ENCODE data around the gene CRHR2.
"Not testable (repeated sequence)": the region's sequence is repeated elsewhere in the genome, so short reads cannot be mapped to it uniquely, and the experiment has no call there.

CRHR2 gene

GRCh38 chr7:30682212-30683083, at the start of gene CRHR2:
Gene CRHR2, minus strand, starts transcription at chr7:30682456. Its CDS starts 176 bp downstream, at chr7:30682280.
- peak; percentile 45 for DNase-seq

GRCh38 chr7:30731581-30731980, 49.3 kb upstream of the CRHR2 start:
- DNase-seq = no peak

DNA sequence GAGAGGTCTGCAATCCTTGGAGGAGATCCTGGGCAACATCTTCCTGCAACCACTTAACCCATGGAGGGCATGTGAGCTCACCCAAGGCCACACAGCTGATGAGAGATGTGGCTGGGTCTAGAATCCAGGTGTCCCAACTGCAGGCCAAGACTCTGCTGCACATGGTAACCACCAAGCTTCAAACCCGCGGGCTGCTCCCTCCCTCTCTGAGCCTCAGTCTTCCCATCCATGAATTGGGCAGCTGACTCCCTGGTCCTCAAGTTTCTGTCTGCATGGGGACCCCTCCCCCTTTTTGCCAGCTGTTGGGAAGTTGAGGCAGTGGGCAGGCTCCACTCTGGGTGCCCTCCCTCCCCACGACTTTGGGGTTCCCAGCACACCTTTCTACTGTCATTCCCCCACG, 48.7 kb upstream of the CRHR2 start:
- DNase-seq = no peak

GRCh38 chr7:30730097-30730496, 47.8 kb upstream of the CRHR2 start:
- DNase-seq = no peak

DNA sequence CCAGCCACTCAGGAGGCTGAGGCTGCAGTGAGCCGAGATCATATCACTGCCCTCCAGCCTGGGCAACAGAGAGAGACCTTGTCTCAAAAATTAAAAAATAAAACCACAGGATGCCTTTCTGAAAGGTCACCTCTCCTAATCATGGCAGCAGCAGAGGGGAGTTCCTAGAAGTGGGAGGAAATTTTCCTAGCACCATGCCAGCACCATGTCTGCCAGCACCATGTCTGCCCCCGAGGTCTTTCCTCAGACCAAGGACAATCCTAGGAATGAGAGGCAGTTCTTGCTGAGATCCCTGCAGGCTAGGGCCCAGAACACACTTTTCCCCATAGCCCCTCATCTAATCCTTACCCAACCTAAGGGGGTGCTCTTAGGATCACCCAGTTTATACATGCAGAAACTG, 47.4 kb upstream of the CRHR2 start:
- no peak for DNase-seq

GRCh38 chr7:30728591-30729100, 46.4 kb upstream of the CRHR2 start:
- DNase-seq = no peak

DNA sequence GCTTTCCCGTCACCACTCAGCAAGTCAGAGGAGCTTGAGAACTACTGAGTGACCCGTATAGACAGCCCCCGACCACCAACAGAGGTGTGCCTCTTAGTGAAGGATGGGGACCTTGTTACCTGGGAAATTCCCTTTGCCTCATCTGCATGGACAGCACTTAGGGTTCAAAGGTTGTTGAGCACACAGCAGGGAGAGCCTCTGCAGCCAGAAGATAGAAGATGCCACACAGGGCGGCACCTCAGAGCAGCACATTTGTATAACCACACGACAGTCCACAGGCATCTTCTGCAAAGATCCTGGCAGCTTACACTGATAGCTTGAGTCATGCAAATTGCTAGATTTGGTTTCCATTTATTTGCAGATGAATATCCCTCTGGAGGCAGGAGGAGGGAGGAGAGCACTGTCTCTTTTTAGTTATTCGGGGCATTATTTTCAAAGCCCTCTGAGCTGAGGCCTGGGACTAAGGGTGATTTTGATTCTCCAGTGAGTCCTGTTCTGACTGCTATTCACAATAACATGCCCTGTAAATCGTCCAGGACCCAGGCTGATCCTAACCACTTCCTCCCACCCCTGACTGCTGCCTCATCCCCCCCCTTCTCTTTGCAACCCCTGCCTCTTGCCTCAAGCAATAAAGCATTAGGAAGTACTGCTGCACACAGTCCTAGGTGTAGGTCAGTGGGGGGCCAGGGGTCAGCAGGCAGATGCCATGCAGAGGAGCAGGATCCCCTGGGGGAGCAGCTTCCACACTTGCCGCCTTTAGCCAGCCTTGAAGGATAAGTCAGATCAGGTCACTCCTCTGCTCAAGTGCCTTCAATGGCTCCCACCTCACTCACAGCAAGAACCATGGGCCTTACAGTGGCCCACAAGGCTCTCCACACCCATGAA, 45.0 kb upstream of the CRHR2 start:
- DNase-seq = no peak

DNA sequence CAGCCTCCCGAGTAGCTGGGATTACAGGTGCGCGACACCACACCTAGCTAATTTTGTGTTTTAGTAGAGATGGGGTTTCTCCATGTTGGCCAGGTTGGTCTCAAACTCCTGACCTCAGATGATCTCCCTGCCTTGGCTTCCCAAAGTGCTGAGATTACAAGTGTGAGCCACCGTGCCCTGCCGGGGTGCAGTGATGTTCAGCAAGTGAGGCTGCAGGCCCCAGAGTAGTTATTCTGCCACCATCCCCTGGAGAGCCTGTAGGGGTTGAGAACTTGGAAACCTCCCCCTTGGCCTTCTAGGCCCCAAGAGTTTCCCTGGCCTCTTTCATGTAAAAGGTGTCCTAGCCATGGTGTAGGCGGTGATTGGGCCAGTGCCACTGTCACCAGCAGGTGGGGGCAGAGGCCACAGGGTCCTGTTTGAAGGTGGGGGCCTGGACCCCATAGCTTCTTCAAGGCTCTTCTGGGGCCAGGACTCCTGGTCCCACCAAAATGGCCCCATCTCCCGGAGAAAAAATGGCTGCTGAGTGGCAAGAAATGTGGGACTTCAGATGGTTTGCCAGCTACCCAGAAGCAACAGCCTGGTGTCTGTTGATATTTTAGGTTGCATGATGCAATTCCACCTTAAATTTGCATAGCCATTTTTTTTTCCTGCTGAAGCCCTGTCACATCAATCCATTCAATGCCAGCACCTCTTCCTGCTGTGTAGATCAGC, 44.2 kb upstream of the CRHR2 start:
- DNase-seq = no peak

DNA sequence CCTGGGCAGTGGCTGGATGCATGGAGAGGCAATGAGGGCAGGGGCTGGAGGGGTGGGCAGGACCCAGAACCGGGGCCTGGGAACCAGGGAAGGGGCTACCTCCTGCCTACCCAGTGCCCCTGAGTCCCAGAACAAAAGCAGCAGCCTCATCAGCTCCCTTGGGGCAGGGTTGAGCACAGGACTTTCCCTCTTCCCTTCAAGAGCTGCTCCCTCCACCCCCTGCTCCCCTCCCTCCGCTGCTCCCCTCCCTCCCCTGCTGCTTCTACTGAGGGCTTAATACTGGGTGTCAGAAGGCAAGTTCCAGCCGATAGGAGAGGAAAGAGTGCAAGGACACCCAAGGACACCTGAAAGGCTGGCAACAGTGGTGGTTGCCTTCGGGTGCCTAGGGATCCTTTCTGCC, 41.5 kb upstream of the CRHR2 start:
- no peak for DNase-seq

GRCh38 chr7:30722671-30723070, 40.4 kb upstream of the CRHR2 start:
- no peak for DNase-seq

DNA sequence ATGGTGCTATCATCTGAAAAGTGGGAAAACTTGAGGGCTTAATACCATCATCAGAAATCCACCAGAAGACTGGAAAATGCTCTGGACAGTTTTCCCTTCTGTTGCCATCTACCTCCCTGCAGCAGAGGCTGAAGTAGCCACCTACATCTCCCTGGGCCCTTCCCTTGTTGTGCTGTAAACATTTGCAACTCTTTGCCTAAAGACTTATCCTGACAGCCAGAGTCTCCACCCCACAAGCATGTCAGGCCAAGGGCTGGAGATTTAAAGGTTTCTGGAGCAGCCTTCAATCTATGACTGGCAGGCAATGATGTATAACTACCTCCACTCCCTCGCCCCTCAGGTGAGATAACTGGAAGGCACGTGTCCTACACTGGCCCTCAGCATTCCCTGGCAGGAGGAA, 39.9 kb upstream of the CRHR2 start:
- no peak for DNase-seq

DNA sequence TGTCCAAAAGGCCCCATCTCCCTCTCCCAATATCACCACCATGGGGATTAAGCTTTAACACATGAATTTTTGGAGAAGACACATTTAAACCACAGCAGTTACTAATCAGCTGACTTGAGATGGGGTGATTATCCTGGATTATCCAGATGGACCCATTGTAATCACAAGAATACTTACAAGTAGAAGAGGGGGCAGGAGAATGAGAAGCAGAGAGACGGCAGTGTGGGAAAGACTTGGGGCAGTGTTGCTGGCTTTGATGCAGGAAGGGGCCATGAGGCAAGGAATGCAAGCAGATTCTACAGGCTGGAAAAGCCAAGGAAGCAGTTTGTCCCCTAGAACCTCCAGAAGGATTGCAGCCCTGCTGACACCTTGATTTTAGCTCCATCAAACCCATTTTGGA, 39.0 kb upstream of the CRHR2 start:
- DNase-seq = no peak

- DNase-seq = not testable (repeated sequence)
Observed at GRCh38 chr7:30719434-30719833, 37.2 kb upstream of the CRHR2 start.

GRCh38 chr7:30717181-30717580, 34.9 kb upstream of the CRHR2 start:
- no peak for DNase-seq

GRCh38 chr7:30714129-30714528, 31.9 kb upstream of the CRHR2 start:
- DNase-seq = no peak

GRCh38 chr7:30713392-30713791, 31.1 kb upstream of the CRHR2 start:
- no peak for DNase-seq

- no peak for DNase-seq
Observed at GRCh38 chr7:30710669-30711068, 28.4 kb upstream of the CRHR2 start.

- no peak for DNase-seq
Observed at GRCh38 chr7:30709549-30709948, 27.3 kb upstream of the CRHR2 start.

GRCh38 chr7:30708983-30709382, 26.7 kb upstream of the CRHR2 start:
- no peak for DNase-seq

- DNase-seq = no peak
Observed at GRCh38 chr7:30708412-30708811, 26.2 kb upstream of the CRHR2 start.

DNA sequence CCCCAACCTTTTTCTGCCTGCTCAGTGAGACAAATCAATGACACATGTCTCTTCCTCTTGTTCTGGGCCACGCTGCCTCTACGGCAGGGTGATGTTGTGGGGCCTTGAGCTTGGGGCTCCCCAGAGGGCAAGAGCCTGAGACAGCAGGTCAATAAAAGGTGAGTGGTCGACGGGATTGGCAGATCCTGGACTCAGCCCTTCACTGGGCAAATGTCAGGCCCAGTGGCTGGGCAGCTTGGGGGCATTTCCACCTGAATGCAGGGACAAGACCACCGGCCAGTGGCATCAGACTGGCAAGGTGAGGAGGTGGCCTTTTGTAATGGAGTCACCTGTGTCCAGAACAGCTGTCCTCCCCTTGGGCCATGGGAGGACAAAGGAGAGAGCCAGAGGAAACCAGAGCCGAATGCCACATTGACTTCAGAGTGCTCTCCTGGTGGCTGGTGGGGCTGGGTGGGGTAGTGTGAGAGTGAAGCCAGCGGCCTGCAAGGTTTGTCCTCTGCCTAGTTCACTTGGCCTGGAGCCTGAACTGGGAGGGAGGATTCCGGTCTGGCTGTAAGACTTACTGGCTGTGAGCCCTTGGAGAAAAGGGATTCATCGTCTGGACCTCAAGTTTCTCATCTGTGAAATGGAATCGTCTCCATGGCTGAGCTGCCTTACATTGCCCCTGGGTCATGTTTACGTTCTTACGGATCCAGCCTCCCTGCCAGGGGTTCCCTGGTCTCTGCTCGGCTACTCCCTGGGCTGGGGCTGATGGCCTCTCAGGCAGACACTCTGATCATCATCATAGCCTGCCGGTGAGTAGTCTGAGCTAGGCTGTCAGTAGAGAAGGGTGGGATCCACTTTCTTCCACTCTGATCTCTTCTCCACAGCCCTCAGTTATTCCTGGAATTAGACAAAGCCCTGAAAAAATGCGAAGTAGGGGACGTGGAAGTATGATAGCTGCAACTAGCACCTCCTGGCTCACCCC, 25.4 kb upstream of the CRHR2 start:
- DNase-seq = no peak

GRCh38 chr7:30706908-30707307, 24.7 kb upstream of the CRHR2 start:
- no peak for DNase-seq

All from NCI-H2171 (cell line).